NCI-H2107 treated with DMSO at 0.1 percent for 48 hours (cell line): Measurements from ENCODE around the gene NAA25.

ENCODE experiments used
- DNase-seq: peaks from one replicate; lab custom pipeline; 2025; ENCODE audit not compliant: unreplicated experiment; lab: John Stamatoyannopoulos, UW

NAA25 gene

GRCh38 chr12:111980598-111980997, 128.0 kb downstream of the NAA25 start:
- no peak for DNase-seq

- DNase-seq = no peak
Measured at GRCh38 chr12:111978545-111978944, 130.0 kb downstream of the NAA25 start.

- DNase-seq = no peak
Measured at GRCh38 chr12:111976860-111977259, 131.7 kb downstream of the NAA25 start.
